K562 (cell line): ENCODE measurements around the gene CSNK1A1. TPM values are rescaled to one million over a fixed set of nuclear protein-coding genes. Genes with fewer than 3 reads are reported as not detected.

Source experiments
- ATF7 ChIP-seq: fragments of 450-650 bp; IDR thresholded peaks from 2 replicates; pipeline ENCODE4 v1.7.1; 2014; ENCODE audit warnings: mild to moderate bottlenecking, moderate library complexity
- MGA ChIP-seq: fragments of 450-650 bp; IDR thresholded peaks from 2 replicates; pipeline ENCODE4 v1.6.1; 2016; ENCODE audit warnings: mild to moderate bottlenecking, moderate library complexity
- polyA plus RNA-seq, 8 experiments: library from polyadenylated mRNA; depleted of rRNA in 4 of 8; stranded (reverse) in 5 of 8; unstranded in 3 of 8; fragments of >200 nt; fragmentation: Nextera tagmentation in 2 of 8; fragmentation: Illumina TruSeq in 1 of 8; extraction: Ambion mirVana in 2 of 8; extraction: Trizol in 1 of 8; gene quantifications; 2 replicates each; pipeline versions ENCODE4 v1.2.1 to v1.2.3, GENCODE V29; 2011 to 2014; ENCODE audit warnings: inconsistent platforms in 1 of 8, missing spikeins in 1 of 8
- total RNA-seq, 7 experiments: library from RNA; depleted of rRNA in 6 of 7; stranded (reverse); fragments of >200 nt in 6 of 7; fragmentation: Illumina TruSeq in 2 of 7; extraction: Trizol in 2 of 7; gene quantifications; 2 replicates each; pipeline versions ENCODE4 v1.2.1 to v1.2.3, GENCODE V29; 2011 to 2021; ENCODE audit warnings: low replicate concordance in 1 of 7

The CSNK1A1 gene
- total and polyA plus RNA-seq, 9 of the 15 experiments (the other 6 are each of a cell fraction or from before 2014, with no cell fraction given), result 49.1 to 196 (median 154) TPM

- no peak for TF ChIP-seq MGA
- TF ChIP-seq ATF7, result no peak
These were observed 30.9 kb upstream of the CSNK1A1 start (continued) for GRCh38 chr5:149581931-149582768.
